ENCODE data around the gene MICU2.
A peak's percentile ranks its signal among the peaks of the same experiment; 100 is the strongest.

Gene MICU2, protein sequence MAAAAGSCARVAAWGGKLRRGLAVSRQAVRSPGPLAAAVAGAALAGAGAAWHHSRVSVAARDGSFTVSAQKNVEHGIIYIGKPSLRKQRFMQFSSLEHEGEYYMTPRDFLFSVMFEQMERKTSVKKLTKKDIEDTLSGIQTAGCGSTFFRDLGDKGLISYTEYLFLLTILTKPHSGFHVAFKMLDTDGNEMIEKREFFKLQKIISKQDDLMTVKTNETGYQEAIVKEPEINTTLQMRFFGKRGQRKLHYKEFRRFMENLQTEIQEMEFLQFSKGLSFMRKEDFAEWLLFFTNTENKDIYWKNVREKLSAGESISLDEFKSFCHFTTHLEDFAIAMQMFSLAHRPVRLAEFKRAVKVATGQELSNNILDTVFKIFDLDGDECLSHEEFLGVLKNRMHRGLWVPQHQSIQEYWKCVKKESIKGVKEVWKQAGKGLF

GRCh38 chr13:21603531-21604448 lies at the start of gene MICU2:
Gene MICU2 (minus strand): TSS chr13:21604170. CDS start chr13:21604148, 22 bp downstream.
- DNase-seq: peak; percentile 77

GRCh38 chr13:21641629-21642028 lies 37.7 kb upstream of the MICU2 start:
- no peak for DNase-seq

DNA sequence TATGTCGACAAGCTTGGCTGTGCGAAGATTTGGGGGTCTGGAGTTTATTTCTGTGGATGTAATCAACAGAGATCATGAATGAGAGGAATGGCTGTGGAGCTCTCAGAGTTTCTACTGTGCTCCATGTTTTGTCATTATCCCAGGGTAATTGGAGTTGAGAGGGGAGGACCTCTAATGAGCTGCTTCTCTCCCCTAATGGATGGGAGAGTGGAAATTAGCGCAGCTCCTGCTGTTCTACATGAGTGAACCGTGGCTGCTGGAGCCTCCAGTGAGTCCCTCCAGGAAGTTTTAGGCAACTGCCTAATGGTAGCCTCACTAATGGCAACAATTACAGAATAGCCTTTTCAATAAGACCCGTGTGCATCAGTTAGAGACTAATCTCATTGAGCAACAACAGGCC lies 35.6 kb upstream of the MICU2 start:
- DNase-seq: peak; percentile 81

GRCh38 chr13:21638319-21639282 lies 34.6 kb upstream of the MICU2 start:
- DNase-seq: peak; percentile 43

DNA sequence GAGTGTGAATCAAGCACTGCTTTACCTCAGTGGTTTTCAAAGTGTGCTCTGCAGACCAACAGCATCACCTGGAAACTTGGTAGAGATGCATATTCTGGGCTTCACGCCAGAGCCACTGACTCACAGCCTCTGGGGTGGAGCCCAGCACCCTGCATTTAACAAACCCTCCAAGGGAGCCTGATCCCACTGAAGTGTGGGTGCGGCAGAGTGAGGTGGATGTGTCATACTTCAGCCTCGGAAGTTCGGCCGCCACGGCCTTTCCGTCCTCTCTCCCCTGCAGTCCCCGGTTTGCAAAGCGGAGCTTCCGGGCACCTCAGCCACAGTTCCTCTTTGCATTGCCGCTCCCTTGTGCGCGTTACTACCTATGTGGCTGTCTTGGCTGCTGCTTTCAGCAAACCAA lies 33.3 kb upstream of the MICU2 start:
- peak; percentile 87 for DNase-seq

- DNase-seq: no peak
Observed at GRCh38 chr13:21636656-21637055, 32.7 kb upstream of the MICU2 start.

DNA sequence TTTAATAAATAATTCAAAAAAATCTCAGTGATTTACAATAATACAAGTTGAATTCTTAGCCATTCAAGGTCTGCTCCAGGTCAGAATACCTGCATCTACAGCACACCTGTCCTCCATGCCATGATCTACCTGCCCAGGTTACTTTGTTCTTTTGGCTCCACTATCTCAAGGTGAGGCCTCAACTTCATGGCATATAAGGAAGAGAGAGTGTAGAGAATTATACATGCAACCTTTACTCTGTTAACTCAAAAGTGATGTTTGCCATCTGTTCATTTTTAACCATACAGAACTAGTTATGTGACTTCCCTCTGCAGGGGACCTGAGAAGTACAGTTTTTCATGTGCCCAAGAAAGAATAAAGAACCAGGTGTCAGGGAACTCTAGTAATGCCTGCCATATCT lies 28.2 kb upstream of the MICU2 start:
- DNase-seq: no peak

DNA sequence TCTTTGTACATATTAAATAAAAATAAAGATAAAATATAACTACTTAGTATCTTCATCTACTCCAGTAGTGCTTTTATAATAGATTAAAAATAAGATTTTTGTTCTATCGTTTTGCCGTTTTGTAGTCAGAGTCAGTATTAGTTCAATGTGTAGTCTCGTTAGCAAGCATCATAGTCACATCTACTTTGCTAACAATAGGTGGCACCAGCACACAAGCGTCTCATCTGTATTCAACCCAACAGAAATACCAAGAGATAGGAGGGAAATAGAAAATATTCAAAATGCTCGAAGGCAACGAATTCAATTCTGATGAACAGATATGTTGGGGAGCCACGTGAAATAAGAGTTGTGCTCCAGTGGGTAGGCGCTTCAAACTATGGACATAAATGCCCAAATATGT lies 21.4 kb upstream of the MICU2 start:
- DNase-seq: peak; percentile 1

GRCh38 chr13:21620861-21621260 lies 16.9 kb upstream of the MICU2 start:
- no peak for DNase-seq

DNA sequence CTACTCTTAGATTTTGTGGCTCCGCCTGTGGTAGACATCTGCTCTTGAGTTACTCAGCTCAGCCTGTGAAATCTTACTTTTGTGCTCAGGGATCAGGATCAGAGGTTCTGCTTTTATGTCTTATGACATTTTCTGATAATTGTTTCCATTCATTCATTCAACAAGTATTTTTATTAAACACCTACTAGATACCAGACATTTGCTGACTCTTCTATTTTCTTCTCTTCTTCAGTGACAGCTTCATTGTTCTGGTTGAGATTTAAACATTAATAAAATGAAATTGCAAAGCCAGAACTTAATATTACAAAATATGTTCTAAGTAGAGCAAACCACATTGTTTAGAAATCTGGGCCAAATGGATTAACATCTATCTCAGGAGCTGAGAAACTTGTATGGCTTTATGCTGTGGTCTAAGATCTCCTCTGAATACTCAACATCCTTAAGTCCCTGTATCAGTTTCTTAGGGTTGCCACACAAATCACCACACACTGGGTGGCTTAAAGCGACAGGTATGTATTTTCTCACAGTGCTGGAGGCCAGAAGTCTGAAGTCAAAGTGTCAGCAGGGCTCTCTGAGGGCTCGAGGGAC lies 15.8 kb upstream of the MICU2 start:
- DNase-seq: no peak

GRCh38 chr13:21616880-21617279 lies 12.9 kb upstream of the MICU2 start:
- no peak for DNase-seq

DNA sequence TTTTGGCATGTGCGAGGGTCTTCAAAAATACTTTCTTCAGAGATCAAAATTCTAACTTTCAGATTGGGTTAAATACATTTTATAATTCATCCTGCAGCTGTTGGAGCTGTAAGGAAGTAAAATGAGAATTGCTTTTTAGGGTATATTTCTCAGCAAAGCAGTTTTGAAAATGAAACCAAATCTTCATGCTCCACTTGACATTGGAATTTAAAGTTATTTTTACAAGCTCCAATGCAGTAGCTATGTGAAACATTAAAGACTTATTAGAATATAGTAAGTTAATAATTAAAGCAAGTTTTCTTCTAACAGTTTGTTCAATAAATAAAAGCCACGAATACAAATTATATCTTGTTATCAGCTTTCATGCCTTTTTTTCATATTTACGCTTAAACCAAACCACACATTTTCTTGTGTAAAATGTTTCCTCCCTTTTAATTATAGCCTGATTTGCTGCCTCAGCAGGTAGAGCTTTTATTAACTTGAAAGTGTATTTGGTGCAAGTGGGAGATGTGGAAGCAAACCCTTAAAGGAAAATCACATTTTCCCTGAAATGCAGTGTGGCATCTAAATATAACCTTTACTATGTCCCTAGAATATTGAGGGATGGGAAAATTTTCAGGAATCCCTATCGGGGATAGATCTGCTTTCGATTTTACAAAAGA lies 12.4 kb upstream of the MICU2 start:
- no peak for DNase-seq

DNA sequence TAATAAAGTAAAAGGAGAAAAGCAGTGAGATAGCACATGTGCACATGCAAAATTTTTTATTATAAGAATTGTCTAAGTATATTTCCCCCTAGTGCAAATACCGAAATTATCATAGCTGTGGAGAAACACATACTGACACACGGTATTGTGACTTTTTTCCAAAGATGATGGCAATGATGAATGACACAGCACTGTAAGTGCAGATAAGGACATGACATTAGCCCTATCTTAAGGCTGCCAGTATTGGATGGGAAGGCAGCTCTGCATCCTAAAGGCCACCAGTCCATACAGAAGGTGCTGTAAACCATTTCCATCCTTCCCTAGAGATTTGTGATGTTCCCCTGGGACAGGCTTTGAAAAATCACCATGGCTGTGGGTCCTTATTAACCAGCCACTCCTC lies 11.5 kb upstream of the MICU2 start:
- DNase-seq: no peak

GRCh38 chr13:21613791-21614190 lies 9.8 kb upstream of the MICU2 start:
- DNase-seq: no peak

DNA sequence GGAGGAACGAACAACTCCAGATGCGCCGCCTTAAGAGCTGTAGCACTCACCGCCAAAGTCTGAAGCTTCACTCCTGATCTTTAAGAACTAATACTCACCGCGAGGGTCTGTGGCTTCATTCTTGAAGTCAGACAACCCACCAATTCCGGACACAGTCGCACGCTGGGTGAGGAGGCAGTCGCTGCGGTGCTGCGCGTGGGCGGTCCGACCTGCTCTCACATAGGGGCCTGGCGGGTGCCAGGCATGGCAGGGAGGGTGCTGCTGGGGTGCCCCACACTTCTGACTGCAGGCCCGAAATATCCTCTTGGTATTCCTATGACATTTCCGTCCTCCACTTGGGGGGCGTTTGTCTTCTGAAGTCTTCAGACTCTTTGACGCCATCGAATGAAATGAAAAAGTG lies 7.4 kb upstream of the MICU2 start:
- no peak for DNase-seq

DNA sequence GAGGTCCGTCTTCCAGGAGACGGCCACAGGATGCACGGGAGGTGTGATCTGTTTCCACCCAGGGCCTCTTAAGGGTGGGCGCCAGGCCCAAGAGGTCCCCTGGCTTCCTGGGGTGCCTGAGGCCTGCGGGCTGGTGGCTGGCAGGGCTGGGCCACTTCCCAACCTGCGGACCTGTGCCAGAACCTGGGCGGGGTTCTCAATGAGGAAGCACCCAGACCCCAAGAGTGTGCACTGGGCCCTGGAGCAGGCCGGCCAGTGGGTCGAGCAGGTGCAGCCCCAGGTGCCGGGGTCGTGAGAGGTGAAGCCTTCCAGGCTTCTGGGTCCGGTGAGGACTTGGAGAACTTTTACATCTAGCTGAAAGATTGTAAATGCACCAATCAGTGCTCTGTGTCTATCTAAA lies 6.7 kb upstream of the MICU2 start:
- DNase-seq: no peak

GRCh38 chr13:21608961-21609360 lies 5.0 kb upstream of the MICU2 start:
- DNase-seq: no peak

DNA sequence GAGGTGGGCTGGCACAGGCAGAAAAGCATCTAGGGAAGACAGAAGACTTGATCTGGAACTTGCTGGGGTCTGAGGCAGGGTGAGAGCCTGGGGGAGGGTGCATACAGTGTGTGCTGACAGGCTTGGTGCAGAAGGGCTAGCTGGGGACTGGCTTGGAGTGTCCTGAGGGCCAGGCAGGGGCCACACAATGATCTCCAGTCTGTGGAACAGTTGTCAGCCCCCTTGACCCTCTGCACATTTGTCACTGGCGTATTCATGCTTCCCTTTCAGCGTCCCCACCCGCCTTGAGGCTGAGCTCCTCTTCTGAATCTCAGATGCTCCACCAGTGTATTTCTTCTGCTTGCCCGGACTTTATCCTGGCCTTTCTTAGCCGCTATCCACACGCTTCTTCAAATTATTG lies 2.8 kb upstream of the MICU2 start:
- DNase-seq: no peak

DNA sequence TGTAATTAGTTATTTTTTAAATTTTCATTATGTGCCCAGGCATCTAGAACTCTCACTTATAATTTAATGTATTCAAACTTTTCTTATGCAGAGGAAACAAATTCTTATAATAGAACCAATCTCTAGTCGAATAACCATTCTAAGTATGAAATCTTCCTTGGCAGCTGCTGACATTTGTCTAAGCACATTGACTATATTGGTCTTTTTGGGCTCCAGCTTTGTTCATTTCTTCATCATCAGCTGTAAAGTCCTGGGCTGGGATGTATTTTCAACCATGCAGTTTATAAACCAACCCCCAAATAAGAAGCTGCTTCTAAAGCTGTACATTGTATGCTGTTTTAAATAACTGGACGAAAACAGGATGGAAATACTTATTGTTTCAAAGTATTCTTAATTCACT lies 2.3 kb upstream of the MICU2 start:
- no peak for DNase-seq

- DNase-seq: no peak
Observed at GRCh38 chr13:21596722-21597121, 7.2 kb downstream of the MICU2 start.

DNA sequence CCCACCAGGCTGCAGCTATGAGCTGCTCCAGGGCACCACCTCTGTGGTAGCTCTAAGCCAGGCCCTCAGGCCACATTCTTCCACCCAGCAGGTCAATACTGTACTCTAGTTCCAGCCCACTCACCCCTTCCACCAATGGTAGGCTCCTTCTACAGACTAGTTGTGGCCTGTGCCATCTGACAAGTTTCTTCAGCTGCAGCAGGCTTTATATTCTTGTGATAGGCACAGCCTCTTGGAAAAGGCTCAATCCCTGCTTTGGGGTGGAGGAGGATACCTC lies 8.5 kb downstream of the MICU2 start:
- DNase-seq: no peak

Data from NCI-H1105 treated with DMSO at 0.1 percent for 48 hours (cell line).